ENCODE results near the gene PYHIN1. TPM values are rescaled to one million over a fixed set of nuclear protein-coding genes. Genes with fewer than 3 reads are reported as not detected.
A peak's percentile ranks its signal among the peaks of the same experiment; 100 is the strongest.

The PYHIN1 gene
- total and polyA plus RNA-seq, 2 of the 4 experiments (the other 2 are of a cell fraction): not detected

GRCh38 chr1:159000625-159001024, 69.3 kb downstream of the PYHIN1 start:
- Histone ChIP-seq H2BK120ac (ENCODE audit: low read depth, low read length) (no peak overlapping the region), H3K27me3 (ENCODE audit: control insufficient read depth, insufficient read depth, low read length) (no peaks in the 10 kb centered on the region), H3K4ac (ENCODE audit: low read depth, low read length) (no peak overlapping the region), H4K5ac (ENCODE audit: low read depth, low read length) (no peak overlapping the region), H2BK20ac (ENCODE audit: low read depth, low read length) (no peak overlapping the region), H3K4me3 (ENCODE audit: insufficient read depth, low read depth, low read length) (no peak overlapping the region), H3K4me1 (ENCODE audit: control insufficient read depth, insufficient read depth, low read length) (peaks cover 3% of the 10 kb centered on the region), H4K91ac (ENCODE audit: insufficient read depth, low read depth, low read length) (no peak overlapping the region), H2AK5ac (ENCODE audit: low read depth, low read length) (no peak overlapping the region), H3K27ac (ENCODE audit: insufficient read depth, low read length) (no peak overlapping the region), H3K14ac (replicated peaks; ENCODE audit: low read depth, low read length) (no peak overlapping the region), H3K23ac (ENCODE audit: low read depth, low read length) (no peak overlapping the region), H2AFZ (replicated peaks; ENCODE audit: low read length, poor library complexity) (no peak overlapping the region), H2BK5ac (ENCODE audit: low read depth, low read length, poor library complexity, severe bottlenecking) (peak overlapping the region; percentile 87), H3K18ac (ENCODE audit: low read depth, low read length) (no peak overlapping the region), H3K36me3 (ENCODE audit: control insufficient read depth, insufficient read depth, low read length) (no peaks in the 10 kb centered on the region), H3K9me1 (ENCODE audit: insufficient read depth, low read length) (no peaks in the 10 kb centered on the region), H4K20me1 (ENCODE audit: insufficient read depth, low read length) (no peaks in the 10 kb centered on the region), H2AK9ac (replicated peaks; ENCODE audit: low read depth, low read length, poor library complexity) (no peak overlapping the region), H3K79me1 (ENCODE audit: low read depth in 1 of 2, low read length in 2 of 2) (no peaks in the 10 kb centered on the region), H3K9me3 (ENCODE audit: control insufficient read depth, insufficient read depth, low read length) (no peaks in the 10 kb centered on the region), H3K9ac (ENCODE audit: low read depth, low read length) (no peak overlapping the region), H3K4me2 (ENCODE audit: low read depth, low read length) (peak overlapping the region; percentile 16), H4K8ac (ENCODE audit: low read depth in 2 of 2, low read length in 2 of 2) (no peak overlapping the region; a peak in 1 of 4 replicates), H2BK15ac (ENCODE audit: low read depth, low read length) (no peak overlapping the region), H3K56ac (ENCODE audit: extremely low read depth, insufficient read depth, low read length) (no peak overlapping the region)
- intact Hi-C loops (cut with micrococcal nuclease): loop anchor here (1.0 to 2.0 kb wide), 2 partner anchors 9 to 1032 kb away; partner anchors contain the start of gene IFI16
- CTCF ChIA-PET: interaction anchor here (0.7 to 1.2 kb wide), 3 partner anchors 9 to 72 kb away, joined by 3 read pairs; partner anchors contain the start of gene IFI16
- no peak for TF ChIP-seq BHLHE40 (IDR thresholded peaks at IDR 0.05; ENCODE audit: low read depth, low read length)
- peak; percentile 64; the same call in 1 of the 2 replicates for TF ChIP-seq FOS (IDR thresholded peaks at IDR 0.05; ENCODE audit: low read depth, low read length)
- TF ChIP-seq MAZ (IDR thresholded peaks at IDR 0.05; ENCODE audit: borderline replicate concordance, low read depth, low read length): peak; percentile 50; the same call in 1 of the 2 replicates
- DNase-seq (peak; percentile 94), ATAC-seq (ENCODE audit: low read depth) (peak; percentile 52)
- no CpG with 5 or more reads among the region's 1 CpG for WGBS, 2 experiments (ENCODE audit: extremely low coverage in 2 of 2, insufficient read length in 1 of 2)
- BruUV-seq (replicated peaks): no TSS peak
- POLR2A ChIA-PET (ENCODE audit: unreplicated experiment): interaction anchor here (0.6 to 1.4 kb wide), 2 partner anchors 9 to 271 kb away, joined by 3 to 7 read pairs; partner anchors contain the start of gene IFI16
- in situ Hi-C loops (cut with MboI; ENCODE audit: low sequenced_read_pairs): loop anchor here (10.0 kb wide), 1 partner anchor 1036 kb away; no protein-coding TSS in a partner anchor
- dilution Hi-C loops (cut with HindIII; ENCODE audit: low sequenced_read_pairs, unreplicated experiment): no loop called here
